Ishikawa (cell line): Measurements from ENCODE around the gene SLC2A10.

Source experiments
- CEBPB ChIP-seq: IDR thresholded peaks from 2 replicates; pipeline ENCODE4 v1.6.1; 2012
- CREB1 ChIP-seq: IDR thresholded peaks from 2 replicates; pipeline ENCODE4 v1.6.1; 2012; ENCODE audit warnings: low read depth
- EGR1 ChIP-seq: IDR thresholded peaks from 2 replicates; pipeline ENCODE4 v1.6.1; 2012
- EP300 ChIP-seq: IDR thresholded peaks from 2 replicates; pipeline ENCODE4 v1.6.1; 2012; ENCODE audit warnings: borderline replicate concordance
- FOXM1 ChIP-seq: IDR thresholded peaks from 2 replicates; pipeline ENCODE4 v1.6.1; 2012; ENCODE audit warnings: low read depth, borderline replicate concordance
- MAX ChIP-seq: IDR thresholded peaks from 2 replicates; pipeline ENCODE4 v1.6.1; 2012
- NFIC ChIP-seq: IDR thresholded peaks from 2 replicates; pipeline ENCODE4 v1.6.1; 2012
- RAD21 ChIP-seq: IDR thresholded peaks from 2 replicates; pipeline ENCODE4 v1.6.1; 2012; ENCODE audit warnings: low read depth
- REST ChIP-seq: IDR thresholded peaks from 2 replicates; pipeline ENCODE4 v1.6.1; 2012; ENCODE audit warnings: low read depth, mild to moderate bottlenecking
- TAF1 ChIP-seq: IDR thresholded peaks from 2 replicates; pipeline ENCODE4 v1.6.1; 2012; ENCODE audit warnings: low read depth, mild to moderate bottlenecking
- TCF12 ChIP-seq: IDR thresholded peaks from 2 replicates; pipeline ENCODE4 v1.6.1; 2012; ENCODE audit warnings: low read depth
- TEAD4 ChIP-seq: IDR thresholded peaks from 2 replicates; pipeline ENCODE4 v1.6.1; 2012
- USF1 ChIP-seq: IDR thresholded peaks from 2 replicates; pipeline ENCODE4 v1.6.1; 2012
- YY1 ChIP-seq: IDR thresholded peaks from 2 replicates; pipeline ENCODE4 v1.6.1; 2012; ENCODE audit warnings: low read depth
- ZBTB7A ChIP-seq: IDR thresholded peaks from 2 replicates; pipeline ENCODE4 v1.6.1; 2012; ENCODE audit warnings: low read depth

The SLC2A10 gene

GRCh38 chr20:46678516-46678915 lies 30.9 kb upstream of the SLC2A10 start:
- TF ChIP-seq ZBTB7A (no peak), YY1 (no peak), USF1 (no peak), REST (no peak), EP300 (no peak), CREB1 (no peak), NFIC (no peak), EGR1 (no peak), CEBPB (no peak), MAX (no peak)

GRCh38 chr20:46680684-46681031 lies 28.8 kb upstream of the SLC2A10 start:
- no peak for TF ChIP-seq EGR1
- no peak for TF ChIP-seq TEAD4
- no peak for TF ChIP-seq ZBTB7A
- no peak for TF ChIP-seq FOXM1
- no peak for TF ChIP-seq YY1
- no peak for TF ChIP-seq EP300
- TF ChIP-seq TCF12: no peak
- TF ChIP-seq CEBPB: no peak
- TF ChIP-seq MAX: no peak
- TF ChIP-seq TAF1: no peak
- no peak for TF ChIP-seq CREB1
- no peak for TF ChIP-seq NFIC
- TF ChIP-seq USF1: no peak
- no peak for TF ChIP-seq REST
- TF ChIP-seq RAD21: no peak

GRCh38 chr20:46681032-46681854 lies 28.2 kb upstream of the SLC2A10 start:
- no peak for TF ChIP-seq FOXM1
- TF ChIP-seq RAD21: peak; percentile 60

GRCh38 chr20:46682063-46682821 lies 27.2 kb upstream of the SLC2A10 start:
- no peak for TF ChIP-seq FOXM1
- no peak for TF ChIP-seq USF1

- TF ChIP-seq CREB1 (no peak), ZBTB7A (no peak), EP300 (no peak), USF1 (no peak), REST (no peak), EGR1 (no peak), YY1 (no peak), MAX (no peak), RAD21 (no peak), TEAD4 (no peak), FOXM1 (no peak), TCF12 (no peak), TAF1 (no peak), CEBPB (no peak), NFIC (no peak)
These were observed 26.3 kb upstream of the SLC2A10 start for GRCh38 chr20:46683011-46683667.
